Measurements from ENCODE around the gene FTCDNL1.

The FTCDNL1 gene

GRCh38 chr2:199812493-199812892 is 38.5 kb downstream of the FTCDNL1 start:
- TF ChIP-seq CTCF (IDR thresholded peaks at IDR 0.05; ENCODE audit: control insufficient read depth, extremely low read depth, insufficient read depth): no peak
- no peak overlapping the region for H3K4me3 ChIP-seq (ENCODE audit: low read depth, low read length)
- DNase-seq (ENCODE audit: low read depth): no peak

GRCh38 chr2:199811346-199811745 is 39.6 kb downstream of the FTCDNL1 start:
- H3K4me3 ChIP-seq (ENCODE audit: low read depth, low read length): no peak overlapping the region
- no peak for TF ChIP-seq CTCF (IDR thresholded peaks at IDR 0.05; ENCODE audit: control insufficient read depth, extremely low read depth, insufficient read depth)
- no peak for DNase-seq (ENCODE audit: low read depth)

GRCh38 chr2:199810422-199811171 is 40.4 kb downstream of the FTCDNL1 start:
- no peak for TF ChIP-seq CTCF (IDR thresholded peaks at IDR 0.05; ENCODE audit: control insufficient read depth, extremely low read depth, insufficient read depth)
- no peak overlapping the region for H3K4me3 ChIP-seq (ENCODE audit: low read depth, low read length)
- no peak for DNase-seq (ENCODE audit: low read depth)

GRCh38 chr2:199807966-199808365 is 43.0 kb downstream of the FTCDNL1 start:
- TF ChIP-seq CTCF (IDR thresholded peaks at IDR 0.05; ENCODE audit: control insufficient read depth, extremely low read depth, insufficient read depth): no peak
- no peak overlapping the region for H3K4me3 ChIP-seq (ENCODE audit: low read depth, low read length)
- DNase-seq (ENCODE audit: low read depth): no peak

- TF ChIP-seq CTCF (IDR thresholded peaks at IDR 0.05; ENCODE audit: control insufficient read depth, extremely low read depth, insufficient read depth): no peak
- DNase-seq (ENCODE audit: low read depth): no peak
- no peak overlapping the region for H3K4me3 ChIP-seq (ENCODE audit: low read depth, low read length)
Measured at GRCh38 chr2:199806179-199806578, 44.8 kb downstream of the FTCDNL1 start.

- no peak for DNase-seq (ENCODE audit: low read depth)
- no peak for TF ChIP-seq CTCF (IDR thresholded peaks at IDR 0.05; ENCODE audit: control insufficient read depth, extremely low read depth, insufficient read depth)
- no peak overlapping the region for H3K4me3 ChIP-seq (ENCODE audit: low read depth, low read length)
Measured at GRCh38 chr2:199804831-199805230, 46.2 kb downstream of the FTCDNL1 start.
